GM19455 (cell line): ENCODE measurements around the gene ADNP.
A peak's percentile ranks its signal among the peaks of the same experiment; 100 is the strongest.
"Not testable (repeated sequence)": the region's sequence is repeated elsewhere in the genome, so short reads cannot be mapped to it uniquely, and the experiment has no call there.

Experiments
- ATAC-seq: cut with Tn5 transposase; IDR thresholded peaks from one replicate; pipeline ENCODE4 v1.9.1; 2021; ENCODE audit not compliant: unreplicated experiment

The ADNP gene

GRCh38 chr20:50931306-50932015, at the start of gene ADNP:
Gene ADNP (minus strand): TSS chr20:50931437. CDS start chr20:50903996, 27,441 bp downstream.
- peak; percentile 67 for ATAC-seq

DNA sequence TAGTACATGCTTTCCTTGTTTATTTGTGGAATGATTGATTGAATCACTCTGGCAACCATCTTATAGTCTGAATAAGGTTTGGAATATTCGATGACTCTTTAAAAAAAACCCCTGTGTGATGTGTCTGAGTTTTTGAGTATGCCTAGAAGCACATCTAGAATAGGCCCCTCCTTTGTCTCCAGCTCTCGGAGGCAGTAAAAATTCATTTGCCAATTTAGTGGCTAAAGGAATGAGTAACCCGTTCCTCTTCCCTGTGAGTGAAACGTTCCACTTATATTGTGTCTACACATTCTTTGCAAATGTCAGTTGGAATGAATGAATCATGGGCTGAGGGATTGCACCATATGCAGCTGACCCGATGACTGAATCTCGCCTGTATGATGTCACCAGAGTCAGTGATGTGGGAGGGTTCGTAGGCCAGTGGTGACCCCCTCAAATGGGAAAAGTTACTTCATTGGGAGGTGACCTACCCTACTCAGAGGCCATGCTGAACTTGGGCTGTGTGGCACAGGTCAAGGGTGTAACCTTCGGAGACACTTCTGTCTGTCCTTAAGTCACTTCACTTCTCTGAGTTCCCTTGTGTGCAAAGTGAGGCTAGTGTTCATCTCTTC, 48.9 kb upstream of the ADNP start:
- no peak for ATAC-seq

DNA sequence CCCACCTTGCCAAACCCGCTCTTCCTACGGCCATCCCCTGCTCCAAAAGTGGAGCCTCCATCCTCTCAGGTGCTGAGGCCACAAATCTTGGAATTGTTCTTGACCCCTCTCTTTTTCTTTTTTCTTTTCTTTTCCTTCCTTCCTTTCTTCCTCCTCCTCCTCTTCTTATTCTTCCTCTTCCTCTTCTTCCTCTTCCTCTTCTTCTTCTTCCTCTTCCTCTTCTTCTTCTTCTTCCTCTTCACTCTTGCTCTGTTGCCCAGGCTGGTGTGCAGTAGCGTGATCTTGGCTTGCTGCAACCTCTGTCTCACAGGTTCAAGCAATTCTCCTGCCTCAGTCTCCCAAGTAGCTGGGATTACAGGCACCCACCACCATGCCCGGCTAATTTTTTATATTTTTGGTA, 47.3 kb upstream of the ADNP start:
- not testable (repeated sequence) for ATAC-seq

DNA sequence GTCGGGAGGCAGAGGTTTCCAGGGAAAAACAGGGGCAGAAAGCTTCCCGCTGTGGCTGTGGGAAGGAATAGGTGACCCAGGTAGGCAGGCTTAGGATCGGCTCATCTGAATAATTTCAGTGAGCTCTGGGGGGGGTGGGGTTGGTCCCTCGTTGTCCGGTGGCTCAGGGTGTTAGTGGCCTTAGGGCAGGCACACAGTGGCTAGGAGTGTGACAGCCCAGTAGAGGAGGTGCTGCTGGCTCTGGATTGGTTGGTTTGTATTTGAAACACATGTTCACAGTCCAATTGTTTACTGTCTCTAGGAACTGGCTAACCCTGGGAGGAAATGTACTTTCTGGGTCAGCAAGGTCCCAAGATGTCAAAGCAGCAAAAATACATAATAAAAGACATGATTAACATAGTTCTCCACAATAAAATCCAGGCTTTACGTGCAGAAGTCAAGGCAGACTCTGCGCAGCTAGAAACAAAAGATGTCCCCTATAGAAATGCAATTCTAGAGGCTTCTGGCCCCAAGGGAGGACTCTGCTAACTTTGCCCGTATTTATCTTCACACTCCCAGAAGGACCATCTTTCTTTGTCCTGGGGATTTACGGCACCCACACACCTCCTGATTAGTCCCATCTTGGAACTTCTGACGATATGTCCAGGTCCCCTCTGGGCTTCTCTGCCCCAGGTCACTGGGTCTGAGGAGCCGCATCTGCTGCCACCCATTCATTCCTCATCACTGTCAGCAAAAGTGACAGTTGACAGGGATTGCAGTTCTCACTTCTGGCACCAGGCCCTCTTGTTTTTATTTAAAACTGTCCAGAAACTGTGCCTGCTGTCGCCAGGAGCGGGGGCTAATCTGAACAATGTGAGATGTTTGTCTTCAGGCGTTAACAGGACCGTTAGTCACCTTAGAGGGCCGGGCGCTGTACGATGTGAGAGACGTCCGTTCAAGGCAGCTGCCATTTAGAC, 46.1 kb upstream of the ADNP start:
- no peak for ATAC-seq

- no peak for ATAC-seq
Measured at GRCh38 chr20:50975701-50976330, 44.6 kb upstream of the ADNP start.

- no peak for ATAC-seq
Measured at GRCh38 chr20:50969912-50970311, 38.7 kb upstream of the ADNP start.

DNA sequence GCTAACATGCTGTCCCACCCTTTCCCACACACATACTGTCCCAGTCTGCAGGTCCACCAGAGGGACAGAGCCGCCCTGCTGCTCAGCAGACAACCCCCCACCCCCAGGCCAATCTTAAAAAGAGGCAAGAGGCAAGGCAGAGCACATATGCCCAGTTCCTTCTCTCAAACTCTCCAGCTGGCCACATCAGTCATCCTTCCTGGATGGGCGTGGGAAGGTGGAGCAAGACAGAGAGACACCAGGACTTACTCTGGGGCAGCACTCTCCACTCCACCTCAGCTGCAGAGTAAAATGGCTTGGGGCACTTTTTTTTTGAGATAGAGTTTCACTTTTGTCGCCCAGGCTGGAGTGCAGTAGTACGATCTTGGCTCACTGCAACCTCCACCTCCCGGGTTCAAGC, 38.2 kb upstream of the ADNP start:
- ATAC-seq, result no peak

GRCh38 chr20:50968289-50968688, 37.1 kb upstream of the ADNP start:
- no peak for ATAC-seq

DNA sequence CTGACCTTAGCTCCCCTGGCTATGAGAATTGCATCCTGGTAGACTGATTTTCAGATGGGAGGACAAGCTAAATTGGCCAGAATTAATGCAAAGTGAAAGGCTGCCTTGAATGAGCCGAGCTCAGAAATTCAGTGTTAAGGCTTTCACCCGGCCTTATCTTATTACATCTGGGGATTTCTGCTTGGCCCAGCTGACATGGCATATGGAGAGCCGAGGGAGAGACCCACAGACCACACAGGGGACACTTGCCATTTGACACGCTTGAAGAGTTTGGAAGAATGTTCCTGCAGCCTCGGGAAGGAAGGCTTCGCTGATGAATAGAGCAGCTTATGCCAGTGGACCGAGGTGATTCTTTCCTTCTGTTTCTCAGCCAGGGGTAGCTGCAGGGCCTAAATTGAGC, 36.3 kb upstream of the ADNP start:
- ATAC-seq, result no peak

DNA sequence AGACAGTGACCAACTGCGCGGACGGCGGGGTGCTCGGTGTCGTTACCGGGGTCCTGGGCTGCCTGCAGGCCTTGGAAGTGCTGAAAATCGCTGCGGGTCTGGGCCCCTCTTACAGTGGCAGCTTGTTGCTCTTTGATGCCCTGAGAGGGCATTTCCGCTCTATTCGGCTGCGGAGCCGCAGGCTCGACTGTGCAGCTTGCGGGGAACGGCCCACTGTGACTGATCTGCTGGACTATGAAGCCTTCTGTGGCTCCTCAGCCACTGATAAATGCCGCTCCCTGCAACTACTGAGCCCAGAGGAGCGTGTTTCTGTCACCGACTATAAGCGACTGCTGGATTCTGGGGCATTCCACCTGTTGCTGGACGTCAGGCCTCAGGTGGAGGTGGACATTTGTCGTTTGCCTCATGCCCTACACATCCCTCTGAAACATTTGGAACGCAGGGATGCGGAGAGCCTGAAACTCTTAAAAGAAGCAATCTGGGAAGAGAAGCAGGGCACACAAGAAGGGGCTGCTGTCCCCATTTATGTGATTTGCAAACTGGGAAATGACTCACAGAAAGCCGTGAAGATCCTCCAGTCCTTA, 28.4 kb upstream of the ADNP start:
- ATAC-seq, result no peak

GRCh38 chr20:50958615-50959542, 27.6 kb upstream of the ADNP start, which contains the start of gene MOCS3:
Gene MOCS3 (plus strand): TSS chr20:50958818. CDS start chr20:50958843, 25 bp downstream.
- peak; percentile 86 for ATAC-seq

- peak; percentile 81 for ATAC-seq
Measured at GRCh38 chr20:50957798-50958614, 26.8 kb upstream of the ADNP start, which contains the start of gene DPM1. Gene DPM1 (minus strand): TSS chr20:50958532. CDS start chr20:50958523, 9 bp downstream.

DNA sequence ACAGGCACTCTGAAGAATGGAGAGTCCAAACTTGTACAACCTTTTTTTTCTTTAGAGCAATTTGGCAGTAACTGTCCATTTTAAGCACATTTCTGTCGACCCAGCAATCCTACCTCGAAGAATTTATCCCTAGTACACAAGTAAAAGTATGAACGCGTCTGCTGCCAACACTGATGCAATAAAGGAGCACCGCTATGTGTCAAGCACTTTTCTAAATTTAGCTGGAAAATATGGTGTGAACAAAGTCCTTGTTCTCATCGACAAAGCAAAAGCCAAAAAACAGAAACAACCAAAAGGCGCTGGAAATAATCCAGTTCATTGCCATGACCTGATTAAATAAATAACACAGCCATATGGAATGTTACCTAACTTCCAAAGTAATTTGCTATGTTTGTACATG, 26.0 kb upstream of the ADNP start:
- no peak for ATAC-seq

DNA sequence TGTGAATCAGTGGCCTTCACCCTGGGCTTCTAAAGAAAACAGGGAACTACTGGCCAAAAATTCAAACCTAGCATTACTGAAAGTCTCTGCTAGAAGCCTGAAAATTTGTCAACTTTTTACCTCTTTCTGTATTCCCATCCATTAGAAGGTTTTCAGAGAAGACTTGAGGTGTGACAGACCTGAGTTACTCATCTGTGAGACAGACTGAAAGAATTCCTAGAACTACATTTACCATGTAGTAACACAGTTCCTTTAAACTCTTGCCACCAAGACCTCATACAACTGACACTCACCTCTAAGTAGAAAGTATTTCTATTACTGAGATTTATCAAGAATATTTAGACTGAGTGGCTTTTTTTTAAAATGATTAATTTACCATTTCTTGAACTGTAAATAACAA, 22.6 kb upstream of the ADNP start:
- no peak for ATAC-seq

- ATAC-seq, result no peak
Measured at GRCh38 chr20:50953196-50953595, 22.0 kb upstream of the ADNP start.

DNA sequence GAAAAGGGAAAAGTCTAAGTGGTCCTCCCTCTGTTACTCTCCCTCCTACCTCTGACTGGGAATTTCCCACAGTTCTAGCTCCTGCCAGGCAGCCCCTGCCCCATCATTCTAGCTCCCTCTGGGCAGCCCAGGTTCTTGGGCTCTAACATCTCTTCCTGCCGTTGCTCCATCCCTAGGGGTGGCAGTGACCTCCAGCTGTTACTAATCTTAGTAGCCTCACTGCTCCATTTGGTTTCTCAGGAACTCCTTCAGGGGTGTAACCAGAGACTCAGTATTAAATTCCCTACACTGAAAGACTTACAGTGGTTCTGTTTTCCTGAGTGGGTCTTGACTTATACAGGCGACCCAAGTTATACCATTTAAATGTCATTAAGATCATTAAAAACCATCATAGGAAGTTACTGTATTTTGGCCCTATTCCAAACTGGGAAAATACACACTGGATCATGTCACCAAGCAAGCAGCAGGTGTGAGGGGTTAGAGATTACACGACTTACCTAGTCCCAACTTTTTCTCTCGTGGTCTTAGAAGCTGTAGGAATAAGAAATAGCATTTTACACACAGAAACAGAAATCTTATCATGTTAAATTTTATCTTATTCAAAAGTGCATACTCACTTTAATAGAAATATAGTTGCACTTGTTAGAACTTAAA, 17.0 kb upstream of the ADNP start:
- ATAC-seq, result no peak

DNA sequence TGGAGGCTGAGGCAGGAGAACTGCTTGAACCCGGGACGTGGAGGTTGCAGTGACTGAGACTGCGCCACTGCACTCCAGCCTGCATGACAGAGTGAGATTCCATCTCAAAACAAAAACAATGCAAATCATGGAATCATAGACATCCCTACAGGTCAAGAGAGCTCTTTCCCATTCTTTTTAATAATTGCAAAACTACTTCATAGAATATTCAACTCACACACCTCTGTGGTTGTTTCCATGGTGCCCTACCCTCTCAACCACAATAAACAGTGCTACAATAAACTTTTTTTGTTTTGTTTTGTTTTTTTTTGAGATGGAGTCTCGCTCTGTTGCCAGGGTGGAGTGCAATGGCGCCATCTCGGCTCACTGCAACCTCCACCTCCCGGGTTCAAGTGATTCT, 11.8 kb upstream of the ADNP start:
- ATAC-seq, result no peak

- no peak for ATAC-seq
Measured at GRCh38 chr20:50933589-50933988, 2.4 kb upstream of the ADNP start.
